CD4-positive, alpha-beta T cell treated with Interleukin-4 for 1 hour (primary cell): Measurements from ENCODE around the gene MT1A.
A peak's percentile ranks its signal among the peaks of the same experiment; 100 is the strongest.
"Not testable (repeated sequence)": the region's sequence is repeated elsewhere in the genome, so short reads cannot be mapped to it uniquely, and the experiment has no call there.

Experiments used
- DNase-seq, 2 donors: peaks; one replicate each; pipeline ENCODE4 v3.0.0-alpha.2; 2020 to 2022

Gene MT1A

GRCh38 chr16:56610609-56611111 is 27.8 kb upstream of the MT1A start:
- no peak for DNase-seq

DNA sequence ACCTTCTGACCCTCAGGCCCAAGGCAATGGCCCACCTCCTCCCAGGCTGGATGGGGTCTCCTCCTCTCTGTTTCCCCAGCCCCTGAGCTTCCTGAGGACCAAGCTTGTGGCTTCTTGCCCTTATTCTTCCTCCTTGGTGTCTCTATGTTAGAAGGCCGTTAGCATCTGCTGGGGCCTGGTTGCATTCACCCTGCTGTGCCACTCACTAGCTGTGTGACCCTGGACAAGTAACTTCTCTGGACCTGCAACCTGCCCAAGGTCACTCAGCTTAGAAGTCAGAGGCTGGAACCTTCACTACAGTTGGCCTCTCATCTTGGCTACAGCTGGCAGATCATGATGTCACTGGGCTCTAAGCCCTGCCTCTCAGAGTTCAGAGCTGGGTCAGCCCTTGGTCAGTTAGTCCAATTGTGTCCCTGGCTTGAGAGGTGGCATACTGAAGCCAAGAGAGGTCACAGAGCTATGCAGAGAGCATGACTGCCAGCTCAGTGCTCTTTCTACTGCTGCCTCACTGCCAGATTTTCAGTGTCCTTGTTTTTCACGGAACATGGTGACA is 27.1 kb upstream of the MT1A start:
- no peak for DNase-seq

GRCh38 chr16:56613706-56614105 is 24.8 kb upstream of the MT1A start:
- DNase-seq, result no peak

DNA sequence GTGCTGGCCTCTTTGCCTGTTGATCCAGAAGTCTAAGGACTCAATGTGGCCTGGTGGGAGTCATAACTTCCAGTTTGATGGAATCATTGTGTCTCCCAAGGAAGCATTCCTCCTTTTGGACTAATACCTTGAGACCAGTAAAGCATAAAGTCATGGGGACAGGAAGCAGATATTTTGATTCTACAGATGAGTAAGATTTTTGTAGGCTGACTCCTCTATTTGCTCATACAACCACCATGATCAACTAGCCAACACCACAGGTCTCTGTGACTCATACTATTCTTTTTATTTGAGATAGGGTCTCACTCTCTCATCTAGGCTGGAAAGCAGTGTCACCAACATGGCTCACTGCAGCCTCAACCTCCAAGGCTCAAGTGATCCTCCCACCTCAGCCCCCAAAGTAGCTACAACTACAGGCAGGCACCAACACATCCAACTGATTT is 23.9 kb upstream of the MT1A start:
- DNase-seq, result no peak

DNA sequence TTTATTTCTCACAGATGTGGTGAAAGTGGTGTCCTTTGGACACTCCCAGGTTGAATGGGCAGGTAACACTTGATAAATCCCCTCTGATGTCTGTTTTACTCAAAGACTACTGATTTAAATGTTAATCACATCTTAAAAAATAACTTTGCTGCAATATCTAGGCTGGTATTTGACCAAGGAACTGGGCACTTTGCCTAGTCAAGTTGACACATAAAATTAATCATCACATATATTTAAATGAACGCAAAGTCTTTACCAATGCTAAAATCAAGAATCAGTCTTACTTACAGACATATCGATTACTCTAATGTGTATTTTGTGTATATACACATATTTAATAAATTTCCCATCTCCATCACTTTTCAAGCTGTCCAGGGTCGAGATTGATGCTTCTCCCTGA is 23.1 kb upstream of the MT1A start:
- no peak for DNase-seq

- no peak for DNase-seq
Observed at GRCh38 chr16:56616608-56617211, 21.8 kb upstream of the MT1A start.

- DNase-seq, result peak in 1 of 2 donors; percentile 42
Observed at GRCh38 chr16:56617212-56618085, 21.0 kb upstream of the MT1A start.

DNA sequence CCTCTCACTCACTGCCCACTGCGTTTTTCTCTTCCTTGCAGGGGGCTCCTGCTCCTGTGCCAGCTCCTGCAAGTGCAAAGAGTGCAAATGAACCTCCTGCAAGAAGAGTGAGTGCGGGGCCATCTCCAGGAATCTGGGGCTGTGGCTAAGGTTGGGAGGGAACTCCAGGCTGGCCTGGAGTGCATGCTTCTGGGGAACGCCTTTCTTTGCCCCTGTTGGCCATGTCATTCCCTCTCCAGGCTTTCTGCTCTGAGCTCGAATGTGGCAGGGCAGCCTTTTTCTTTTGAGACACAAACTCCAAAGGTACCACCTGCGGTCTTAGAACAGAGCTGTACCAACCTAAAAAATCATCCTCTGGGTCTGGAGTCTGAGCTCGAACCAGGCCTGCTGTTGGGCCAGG is 20.3 kb upstream of the MT1A start:
- DNase-seq, result no peak

- DNase-seq, result no peak
Observed at GRCh38 chr16:56620339-56620897, 18.0 kb upstream of the MT1A start.

- DNase-seq, result not testable (repeated sequence)
Observed at GRCh38 chr16:56621665-56622445, 16.6 kb upstream of the MT1A start.

- not testable (repeated sequence) for DNase-seq
Observed at GRCh38 chr16:56623184-56623583, 15.3 kb upstream of the MT1A start.

DNA sequence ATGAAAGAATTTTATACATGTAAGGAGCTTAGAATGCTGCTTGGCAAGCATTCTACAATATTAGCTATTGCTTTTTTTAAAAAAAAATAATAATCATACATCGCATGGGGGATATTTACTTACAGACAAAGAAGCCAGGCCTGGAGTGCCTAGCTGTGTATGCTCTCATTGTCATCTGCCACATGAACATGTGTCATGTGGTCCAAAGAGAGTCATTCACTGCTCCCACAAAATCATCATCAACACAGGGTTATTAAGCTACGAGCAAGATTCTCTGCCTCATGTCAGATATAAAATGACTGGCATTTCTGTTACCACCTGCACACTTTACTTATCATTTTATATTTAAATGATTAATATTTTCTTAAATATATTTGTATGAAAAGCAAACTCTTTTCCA is 14.8 kb upstream of the MT1A start:
- no peak for DNase-seq

DNA sequence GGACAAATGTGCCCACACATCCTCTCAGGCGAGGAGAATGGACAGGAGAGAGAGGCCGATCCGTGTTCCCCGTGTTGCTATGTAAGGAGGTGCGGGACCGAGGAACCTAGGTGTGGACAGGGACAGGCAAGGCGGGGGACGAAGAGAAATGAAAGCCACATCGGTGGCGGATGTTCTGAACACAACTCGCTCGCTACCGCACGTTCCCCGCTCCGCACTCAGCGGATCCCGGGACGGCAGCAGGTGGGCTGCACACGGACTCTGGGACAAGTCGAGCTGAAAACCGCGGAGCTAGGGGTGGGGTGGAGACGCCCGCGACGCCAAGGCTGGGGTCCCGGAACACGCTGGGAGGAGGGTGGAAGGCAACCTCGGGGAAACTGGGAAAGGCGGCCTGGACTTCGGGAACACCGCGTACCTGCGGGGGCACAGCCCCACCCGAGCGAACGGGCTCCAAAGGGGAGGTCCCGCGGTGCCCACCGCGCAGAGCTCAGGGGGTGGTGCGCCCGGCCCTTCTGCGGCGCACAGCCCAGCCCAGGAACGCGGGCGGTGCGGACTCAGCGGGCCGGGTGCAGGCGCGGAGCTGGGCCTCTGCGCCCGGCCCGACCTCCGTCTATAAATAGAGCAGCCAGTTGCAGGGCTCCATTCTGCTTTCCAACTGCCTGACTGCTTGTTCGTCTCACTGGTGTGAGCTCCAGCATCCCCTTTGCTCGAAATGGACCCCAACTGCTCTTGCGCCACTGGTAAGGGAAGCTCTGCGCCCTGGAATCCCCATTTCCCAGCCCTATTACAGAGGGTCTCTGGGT is 13.1 kb upstream of the MT1A start, which contains the start of gene MT1E:
TSS of gene MT1E (plus strand) at position 642 of the 803 bp plus-strand sequence. CDS start at position 713, 71 bp downstream.
- DNase-seq, result peak; percentile 24 to 25

DNA sequence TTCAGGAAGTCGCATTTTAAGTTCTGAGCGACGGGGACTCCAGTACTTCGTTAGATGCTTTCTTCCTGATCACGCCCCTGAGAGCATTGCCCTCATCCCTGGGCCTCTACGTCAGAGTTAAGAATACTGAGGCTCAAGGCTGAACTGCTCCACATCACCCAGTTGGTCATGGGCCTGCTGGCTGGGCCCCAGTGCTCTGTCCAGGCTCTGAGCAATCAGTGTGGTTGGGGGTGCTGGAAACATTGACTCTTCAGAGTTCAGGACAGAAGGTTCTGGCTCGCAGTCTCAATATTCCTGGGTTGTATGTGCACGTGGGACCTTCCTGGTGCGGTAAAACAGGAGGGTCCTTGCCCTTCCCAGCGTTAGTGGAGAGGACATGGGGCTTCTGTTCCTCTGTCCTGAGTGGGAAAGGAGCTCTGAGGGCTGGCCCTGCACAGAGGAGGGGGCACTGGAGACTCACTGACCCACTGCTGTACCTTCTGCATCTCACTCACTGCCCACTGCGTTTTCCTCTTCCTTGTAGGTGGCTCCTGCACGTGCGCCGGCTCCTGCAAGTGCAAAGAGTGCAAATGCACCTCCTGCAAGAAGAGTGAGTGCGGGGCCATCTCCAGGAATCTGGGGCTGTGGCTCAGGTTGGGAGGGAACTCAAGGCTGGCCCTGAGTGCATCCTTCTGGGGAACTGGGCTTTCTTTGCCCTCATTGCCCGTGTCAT is 12.4 kb upstream of the MT1A start:
- no peak for DNase-seq

GRCh38 chr16:56626685-56627084 is 11.8 kb upstream of the MT1A start:
- no peak for DNase-seq

GRCh38 chr16:56628486-56629350 is 9.7 kb upstream of the MT1A start:
- no peak for DNase-seq

DNA sequence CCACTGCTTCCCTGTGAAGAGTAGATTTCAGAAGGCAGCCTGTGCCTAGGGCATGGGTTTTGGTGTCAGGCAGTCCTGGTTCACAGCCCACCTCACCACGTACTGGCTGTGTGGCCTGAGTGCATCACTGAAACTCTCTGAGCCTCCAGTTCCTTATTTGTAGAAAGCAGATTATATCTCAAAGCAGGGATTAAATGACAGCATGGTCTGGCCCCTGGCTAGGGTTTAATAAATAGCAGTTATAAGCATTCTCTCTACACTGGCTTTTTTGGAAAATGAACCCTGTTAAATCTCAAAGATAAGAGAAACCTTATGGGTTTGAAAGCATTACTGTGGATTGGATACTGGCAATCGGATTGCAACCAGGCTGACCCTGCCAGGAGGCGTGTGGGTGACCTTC is 8.9 kb upstream of the MT1A start:
- DNase-seq, result no peak

DNA sequence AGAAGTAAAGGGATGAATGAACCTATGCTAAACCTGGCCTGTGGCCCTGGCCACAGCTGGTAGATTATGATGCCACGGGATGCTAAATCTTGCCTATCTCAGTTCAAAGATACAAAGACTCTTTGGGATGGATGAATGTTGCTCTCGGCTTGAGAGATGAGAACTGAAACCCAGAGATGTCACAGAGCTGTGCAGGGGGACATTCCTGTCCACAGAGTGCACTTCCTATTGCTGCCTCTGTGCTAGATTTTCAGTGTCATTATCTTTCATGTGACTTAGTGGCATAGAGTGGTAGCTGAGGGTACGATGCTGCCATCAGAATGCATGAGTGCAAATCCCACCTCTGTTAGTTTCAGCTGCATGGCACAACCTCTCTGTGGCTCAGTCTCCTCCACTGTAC is 8.3 kb upstream of the MT1A start:
- no peak for DNase-seq

DNA sequence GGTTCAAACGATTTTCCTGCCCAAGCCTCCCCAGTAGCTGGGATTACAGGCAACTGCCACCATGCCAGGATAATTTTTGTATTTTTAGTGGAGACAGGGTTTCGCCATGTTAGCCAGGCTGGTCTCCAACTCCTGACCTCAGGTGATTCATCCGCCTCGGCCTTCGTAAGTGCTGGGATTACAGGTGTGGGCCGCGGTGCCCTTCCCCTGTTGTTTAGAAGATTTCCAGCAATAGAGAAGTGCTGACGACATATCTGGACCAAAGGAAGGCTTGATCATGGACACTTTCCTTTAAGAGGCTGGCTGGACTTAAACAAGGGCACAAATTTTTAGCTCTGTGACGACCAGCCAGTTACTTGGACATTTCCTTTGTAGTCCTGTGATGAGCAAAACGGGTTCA is 7.3 kb upstream of the MT1A start:
- DNase-seq, result no peak

- no peak for DNase-seq
Observed at GRCh38 chr16:56631832-56632155, 6.7 kb upstream of the MT1A start.
